H1 (cell line): ENCODE results near the gene FAM53B. TPM values are rescaled to one million over a fixed set of nuclear protein-coding genes. Genes with fewer than 3 reads are reported as not detected.

Experiments
- CTBP2 ChIP-seq: IDR thresholded peaks from 2 replicates; pipeline ENCODE4 v1.7.0; 2011; ENCODE audit warnings: borderline replicate concordance, mild to moderate bottlenecking, moderate library complexity, mixed read lengths, low read length; ENCODE audit not compliant: insufficient read depth, insufficient read length
- HDAC6 ChIP-seq: IDR thresholded peaks from one replicate; pipeline ENCODE4 v1.7.1; 2012; ENCODE audit warnings: low read depth, mild to moderate bottlenecking, inconsistent platforms, low read length, moderate library complexity
- NRF1 ChIP-seq: IDR thresholded peaks from 2 replicates; pipeline ENCODE4 v1.6.1; 2011; ENCODE audit warnings: mild to moderate bottlenecking, low read depth, low read length, improper control_type of control experiment
- polyA plus RNA-seq, 7 experiments: library from polyadenylated mRNA; depleted of rRNA in 3 of 7; stranded (reverse) in 5 of 7; unstranded in 2 of 7; fragments of >200 nt in 5 of 7; fragments of 200-250 nt in 2 of 7; gene quantifications; 1 replicate in 5 of 7; 2 replicates in 1 of 7; 4 replicates in 1 of 7; pipeline versions ENCODE4 v1.2.1 to v1.2.3, GENCODE V29; 2011 to 2013; ENCODE audit warnings: missing spikeins in 2 of 7, mixed read lengths in 2 of 7
- total RNA-seq: library from RNA; stranded (reverse); fragmentation: NEBNext Ultra II Directional; extraction: Animal tissue kit (Norgen Biotek cat#: 25700); gene quantifications from 2 replicates; pipeline ENCODE4 v1.2.1, GENCODE V29; 2021
- TF ChIP-seq, protein P1 (sequence below): IDR thresholded peaks from 2 replicates; pipeline ENCODE4 v1.6.1; 2012; ENCODE audit warnings: inconsistent platforms
- TF ChIP-seq, protein P2 (sequence below): fragments of 300-600 bp; sonication (generic); IDR thresholded peaks from 2 replicates; pipeline ENCODE4 v1.7.1; 2012; ENCODE audit warnings: low read length, moderate library complexity, mild to moderate bottlenecking, inconsistent platforms; ENCODE audit not compliant: insufficient replicate concordance

The FAM53B gene
- total and polyA plus RNA-seq, 2 of the 8 experiments (the other 6 are each of a cell fraction or from before 2014, with no cell fraction given): 5.3 to 14.4 TPM

DNA sequence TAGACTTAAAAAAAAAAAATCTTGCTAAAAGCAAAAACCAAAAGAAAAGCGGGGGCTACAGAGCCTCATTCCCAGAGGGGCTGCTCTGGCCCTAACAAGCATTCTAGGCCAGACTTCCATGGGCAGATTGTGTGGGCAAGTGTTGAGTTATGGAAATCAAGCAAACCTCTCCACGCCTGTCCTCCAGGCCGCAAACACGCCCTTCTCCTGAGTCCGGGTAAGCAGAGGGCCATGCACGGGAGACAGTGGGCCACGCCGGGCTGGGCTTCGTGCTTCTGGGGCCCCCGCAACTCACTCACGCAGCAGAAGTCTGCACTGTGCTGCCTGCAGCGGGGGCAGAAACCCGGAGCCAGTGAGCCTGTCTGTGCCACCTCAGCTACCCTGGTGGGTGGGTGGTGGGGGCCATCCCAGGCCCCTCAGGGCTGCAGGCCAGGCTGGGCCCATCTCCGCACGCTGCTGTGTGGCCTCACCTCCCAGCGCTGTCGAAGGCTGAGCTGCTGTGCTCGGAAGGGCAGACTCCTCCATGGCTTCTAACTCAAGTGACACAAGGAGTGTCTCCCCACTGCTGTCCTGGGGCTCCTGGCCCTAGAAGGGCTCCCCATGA lies 125.6 kb downstream of the FAM53B start (continued):
- no peak for TF ChIP-seq CTBP2
- no peak for TF ChIP-seq HDAC6
- TF ChIP-seq, protein P1, sequence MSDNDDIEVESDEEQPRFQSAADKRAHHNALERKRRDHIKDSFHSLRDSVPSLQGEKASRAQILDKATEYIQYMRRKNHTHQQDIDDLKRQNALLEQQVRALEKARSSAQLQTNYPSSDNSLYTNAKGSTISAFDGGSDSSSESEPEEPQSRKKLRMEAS: no peak
- TF ChIP-seq NRF1: no peak
- TF ChIP-seq, protein P2, sequence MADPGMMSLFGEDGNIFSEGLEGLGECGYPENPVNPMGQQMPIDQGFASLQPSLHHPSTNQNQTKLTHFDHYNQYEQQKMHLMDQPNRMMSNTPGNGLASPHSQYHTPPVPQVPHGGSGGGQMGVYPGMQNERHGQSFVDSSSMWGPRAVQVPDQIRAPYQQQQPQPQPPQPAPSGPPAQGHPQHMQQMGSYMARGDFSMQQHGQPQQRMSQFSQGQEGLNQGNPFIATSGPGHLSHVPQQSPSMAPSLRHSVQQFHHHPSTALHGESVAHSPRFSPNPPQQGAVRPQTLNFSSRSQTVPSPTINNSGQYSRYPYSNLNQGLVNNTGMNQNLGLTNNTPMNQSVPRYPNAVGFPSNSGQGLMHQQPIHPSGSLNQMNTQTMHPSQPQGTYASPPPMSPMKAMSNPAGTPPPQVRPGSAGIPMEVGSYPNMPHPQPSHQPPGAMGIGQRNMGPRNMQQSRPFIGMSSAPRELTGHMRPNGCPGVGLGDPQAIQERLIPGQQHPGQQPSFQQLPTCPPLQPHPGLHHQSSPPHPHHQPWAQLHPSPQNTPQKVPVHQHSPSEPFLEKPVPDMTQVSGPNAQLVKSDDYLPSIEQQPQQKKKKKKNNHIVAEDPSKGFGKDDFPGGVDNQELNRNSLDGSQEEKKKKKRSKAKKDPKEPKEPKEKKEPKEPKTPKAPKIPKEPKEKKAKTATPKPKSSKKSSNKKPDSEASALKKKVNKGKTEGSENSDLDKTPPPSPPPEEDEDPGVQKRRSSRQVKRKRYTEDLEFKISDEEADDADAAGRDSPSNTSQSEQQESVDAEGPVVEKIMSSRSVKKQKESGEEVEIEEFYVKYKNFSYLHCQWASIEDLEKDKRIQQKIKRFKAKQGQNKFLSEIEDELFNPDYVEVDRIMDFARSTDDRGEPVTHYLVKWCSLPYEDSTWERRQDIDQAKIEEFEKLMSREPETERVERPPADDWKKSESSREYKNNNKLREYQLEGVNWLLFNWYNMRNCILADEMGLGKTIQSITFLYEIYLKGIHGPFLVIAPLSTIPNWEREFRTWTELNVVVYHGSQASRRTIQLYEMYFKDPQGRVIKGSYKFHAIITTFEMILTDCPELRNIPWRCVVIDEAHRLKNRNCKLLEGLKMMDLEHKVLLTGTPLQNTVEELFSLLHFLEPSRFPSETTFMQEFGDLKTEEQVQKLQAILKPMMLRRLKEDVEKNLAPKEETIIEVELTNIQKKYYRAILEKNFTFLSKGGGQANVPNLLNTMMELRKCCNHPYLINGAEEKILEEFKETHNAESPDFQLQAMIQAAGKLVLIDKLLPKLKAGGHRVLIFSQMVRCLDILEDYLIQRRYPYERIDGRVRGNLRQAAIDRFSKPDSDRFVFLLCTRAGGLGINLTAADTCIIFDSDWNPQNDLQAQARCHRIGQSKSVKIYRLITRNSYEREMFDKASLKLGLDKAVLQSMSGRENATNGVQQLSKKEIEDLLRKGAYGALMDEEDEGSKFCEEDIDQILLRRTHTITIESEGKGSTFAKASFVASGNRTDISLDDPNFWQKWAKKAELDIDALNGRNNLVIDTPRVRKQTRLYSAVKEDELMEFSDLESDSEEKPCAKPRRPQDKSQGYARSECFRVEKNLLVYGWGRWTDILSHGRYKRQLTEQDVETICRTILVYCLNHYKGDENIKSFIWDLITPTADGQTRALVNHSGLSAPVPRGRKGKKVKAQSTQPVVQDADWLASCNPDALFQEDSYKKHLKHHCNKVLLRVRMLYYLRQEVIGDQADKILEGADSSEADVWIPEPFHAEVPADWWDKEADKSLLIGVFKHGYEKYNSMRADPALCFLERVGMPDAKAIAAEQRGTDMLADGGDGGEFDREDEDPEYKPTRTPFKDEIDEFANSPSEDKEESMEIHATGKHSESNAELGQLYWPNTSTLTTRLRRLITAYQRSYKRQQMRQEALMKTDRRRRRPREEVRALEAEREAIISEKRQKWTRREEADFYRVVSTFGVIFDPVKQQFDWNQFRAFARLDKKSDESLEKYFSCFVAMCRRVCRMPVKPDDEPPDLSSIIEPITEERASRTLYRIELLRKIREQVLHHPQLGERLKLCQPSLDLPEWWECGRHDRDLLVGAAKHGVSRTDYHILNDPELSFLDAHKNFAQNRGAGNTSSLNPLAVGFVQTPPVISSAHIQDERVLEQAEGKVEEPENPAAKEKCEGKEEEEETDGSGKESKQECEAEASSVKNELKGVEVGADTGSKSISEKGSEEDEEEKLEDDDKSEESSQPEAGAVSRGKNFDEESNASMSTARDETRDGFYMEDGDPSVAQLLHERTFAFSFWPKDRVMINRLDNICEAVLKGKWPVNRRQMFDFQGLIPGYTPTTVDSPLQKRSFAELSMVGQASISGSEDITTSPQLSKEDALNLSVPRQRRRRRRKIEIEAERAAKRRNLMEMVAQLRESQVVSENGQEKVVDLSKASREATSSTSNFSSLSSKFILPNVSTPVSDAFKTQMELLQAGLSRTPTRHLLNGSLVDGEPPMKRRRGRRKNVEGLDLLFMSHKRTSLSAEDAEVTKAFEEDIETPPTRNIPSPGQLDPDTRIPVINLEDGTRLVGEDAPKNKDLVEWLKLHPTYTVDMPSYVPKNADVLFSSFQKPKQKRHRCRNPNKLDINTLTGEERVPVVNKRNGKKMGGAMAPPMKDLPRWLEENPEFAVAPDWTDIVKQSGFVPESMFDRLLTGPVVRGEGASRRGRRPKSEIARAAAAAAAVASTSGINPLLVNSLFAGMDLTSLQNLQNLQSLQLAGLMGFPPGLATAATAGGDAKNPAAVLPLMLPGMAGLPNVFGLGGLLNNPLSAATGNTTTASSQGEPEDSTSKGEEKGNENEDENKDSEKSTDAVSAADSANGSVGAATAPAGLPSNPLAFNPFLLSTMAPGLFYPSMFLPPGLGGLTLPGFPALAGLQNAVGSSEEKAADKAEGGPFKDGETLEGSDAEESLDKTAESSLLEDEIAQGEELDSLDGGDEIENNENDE: no peak
